SU-DHL-6 (cell line): ENCODE data around the gene CCDC88A.
A peak's percentile ranks its signal among the peaks of the same experiment; 100 is the strongest.

Source experiments
- H2AFZ ChIP-seq: fragments of 200-600 bp; sonication (generic); 2 replicates; pipeline ENCODE4 v1.6.1; 2014; ENCODE audit warnings: low read depth, mild to moderate bottlenecking, moderate library complexity, mixed read lengths, antibody characterized with exemption, low read length; ENCODE audit not compliant: severe bottlenecking
- H3F3A ChIP-seq: fragments of 200-600 bp; shearing (Covaris generic); 2 replicates; pipeline ENCODE4 v1.6.0; 2016; ENCODE audit warnings: antibody characterized with exemption, mild to moderate bottlenecking; ENCODE audit not compliant: insufficient read depth
- H3K27ac ChIP-seq: fragments of 200-600 bp; sonication (generic); 2 replicates; pipeline ENCODE4 v1.5.1; 2016; ENCODE audit warnings: low read depth, mild to moderate bottlenecking, low read length, moderate library complexity, mixed read lengths
- H3K27me3 ChIP-seq: fragments of 200-600 bp; sonication (generic), shearing (Covaris generic); 2 replicates; pipeline ENCODE4 v1.6.0; 2014; ENCODE audit warnings: mild to moderate bottlenecking, low read length
- H3K36me3 ChIP-seq: fragments of 200-600 bp; sonication (generic); 2 replicates; pipeline ENCODE4 v1.6.1; 2014; ENCODE audit warnings: mild to moderate bottlenecking, low read length, mixed read lengths
- H3K4me2 ChIP-seq: fragments of 300-600, 200-600 bp; shearing (Covaris generic), sonication (generic); 2 replicates; pipeline ENCODE4 v1.6.0; 2014; ENCODE audit warnings: low read length, low read depth, mild to moderate bottlenecking; ENCODE audit not compliant: poor library complexity, severe bottlenecking
- H3K4me3 ChIP-seq: fragments of 200-600 bp; sonication (generic); 2 replicates; pipeline ENCODE4 v1.5.1; 2014; ENCODE audit warnings: antibody characterized with exemption, low read length, mild to moderate bottlenecking, mixed read lengths; ENCODE audit not compliant: insufficient read depth, poor library complexity, severe bottlenecking
- H3K79me2 ChIP-seq: fragments of 200-600 bp; sonication (generic); 2 replicates; pipeline ENCODE4 v1.6.1; 2014; ENCODE audit warnings: mild to moderate bottlenecking, low read length, moderate library complexity; ENCODE audit not compliant: insufficient read depth
- H3K9ac ChIP-seq: fragments of 200-600 bp; sonication (generic); 2 replicates; pipeline ENCODE4 v1.7.0; 2014; ENCODE audit warnings: mild to moderate bottlenecking, low read length
- H3K9me2 ChIP-seq: fragments of 200-600 bp; sonication (generic); replicated peaks from 2 replicates; pipeline ENCODE4 v1.6.1; 2014; ENCODE audit warnings: low read length; ENCODE audit not compliant: insufficient read depth
- H3K9me3 ChIP-seq: fragments of 200-600 bp; sonication (generic); 2 replicates; pipeline ENCODE4 v1.6.1; 2014; ENCODE audit warnings: low read length, mixed read lengths; ENCODE audit not compliant: insufficient read depth
- H4K20me1 ChIP-seq: fragments of 200-600 bp; sonication (generic); 2 replicates; pipeline ENCODE4 v1.6.1; 2014; ENCODE audit warnings: low read depth, mild to moderate bottlenecking, antibody characterized with exemption, low read length, moderate library complexity, mixed read lengths
- EZH2phosphoT487 ChIP-seq: fragments of 200-600 bp; sonication (generic), shearing (Covaris generic); conservative IDR thresholded peaks from 2 replicates; pipeline ENCODE4 v1.6.1; 2018; ENCODE audit warnings: mild to moderate bottlenecking, antibody characterized with exemption, low read length, moderate library complexity, mixed read lengths
- TF ChIP-seq, protein P1 (sequence below): fragments of 200-600 bp; sonication (generic); IDR thresholded peaks from one replicate; pipeline ENCODE4 v1.5.1; 2017; ENCODE audit warnings: antibody characterized with exemption, mild to moderate bottlenecking, low read length, moderate library complexity; ENCODE audit not compliant: insufficient read depth, poor library complexity, severe bottlenecking

CCDC88A gene

DNA sequence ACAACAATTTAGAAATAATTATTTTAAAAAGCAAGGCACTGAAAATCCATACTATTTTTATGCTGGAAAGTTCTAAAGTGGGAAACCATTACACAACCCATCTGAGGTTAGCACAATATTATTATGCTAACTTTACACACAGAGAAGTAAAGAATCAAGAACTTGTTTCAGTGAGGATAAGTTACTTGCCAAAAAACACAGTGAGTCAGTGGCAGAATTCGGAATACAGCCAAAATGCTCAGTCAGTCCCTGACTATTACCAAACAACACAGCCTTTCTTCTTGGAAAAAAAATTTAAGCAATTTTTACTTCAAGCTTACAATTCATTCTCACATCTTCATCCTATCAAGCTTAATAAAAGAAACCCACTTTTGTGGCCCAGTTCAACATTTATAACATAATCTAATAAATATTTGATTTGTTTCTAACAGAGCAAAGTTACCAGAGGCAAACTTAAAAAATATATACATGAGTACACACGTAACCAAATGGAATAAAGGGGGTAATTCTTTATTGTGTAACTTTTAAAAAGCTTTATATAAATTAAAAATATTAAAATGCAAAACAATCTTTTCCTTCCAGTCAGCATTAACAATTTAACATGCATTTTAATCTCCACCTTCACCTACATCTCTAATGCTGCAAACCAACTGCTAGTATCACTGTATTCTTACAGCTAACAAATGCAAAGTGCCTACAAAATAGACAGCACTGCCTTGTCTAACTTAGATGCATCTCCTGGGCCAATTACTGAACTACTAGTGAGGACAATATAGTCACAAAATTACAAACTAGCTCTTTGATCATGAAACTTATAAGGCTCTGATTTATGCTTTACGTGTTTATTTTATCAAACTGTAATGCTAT lies 55.2 kb downstream of the CCDC88A start:
- Histone ChIP-seq H2AFZ (no peak overlapping the region), H3K27ac (no peak overlapping the region), H3K9ac (no peak overlapping the region), H3K36me3 (peaks cover 13% of the 10 kb centered on the region; the same call in 1 of the 2 replicates), H3K4me2 (no peak overlapping the region), H3F3A (peaks cover 12% of the 10 kb centered on the region; the same call in 1 of the 2 replicates), H3K79me2 (no peaks in the 10 kb centered on the region), H3K9me3 (no peaks in the 10 kb centered on the region), H3K4me3 (no peak overlapping the region), H4K20me1 (no peaks in the 10 kb centered on the region), H3K27me3 (no peaks in the 10 kb centered on the region), H3K9me2 (no peaks in the 10 kb centered on the region)
- no peak for TF ChIP-seq EZH2phosphoT487
- TF ChIP-seq, protein P1, sequence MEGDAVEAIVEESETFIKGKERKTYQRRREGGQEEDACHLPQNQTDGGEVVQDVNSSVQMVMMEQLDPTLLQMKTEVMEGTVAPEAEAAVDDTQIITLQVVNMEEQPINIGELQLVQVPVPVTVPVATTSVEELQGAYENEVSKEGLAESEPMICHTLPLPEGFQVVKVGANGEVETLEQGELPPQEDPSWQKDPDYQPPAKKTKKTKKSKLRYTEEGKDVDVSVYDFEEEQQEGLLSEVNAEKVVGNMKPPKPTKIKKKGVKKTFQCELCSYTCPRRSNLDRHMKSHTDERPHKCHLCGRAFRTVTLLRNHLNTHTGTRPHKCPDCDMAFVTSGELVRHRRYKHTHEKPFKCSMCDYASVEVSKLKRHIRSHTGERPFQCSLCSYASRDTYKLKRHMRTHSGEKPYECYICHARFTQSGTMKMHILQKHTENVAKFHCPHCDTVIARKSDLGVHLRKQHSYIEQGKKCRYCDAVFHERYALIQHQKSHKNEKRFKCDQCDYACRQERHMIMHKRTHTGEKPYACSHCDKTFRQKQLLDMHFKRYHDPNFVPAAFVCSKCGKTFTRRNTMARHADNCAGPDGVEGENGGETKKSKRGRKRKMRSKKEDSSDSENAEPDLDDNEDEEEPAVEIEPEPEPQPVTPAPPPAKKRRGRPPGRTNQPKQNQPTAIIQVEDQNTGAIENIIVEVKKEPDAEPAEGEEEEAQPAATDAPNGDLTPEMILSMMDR, result no peak

DNA sequence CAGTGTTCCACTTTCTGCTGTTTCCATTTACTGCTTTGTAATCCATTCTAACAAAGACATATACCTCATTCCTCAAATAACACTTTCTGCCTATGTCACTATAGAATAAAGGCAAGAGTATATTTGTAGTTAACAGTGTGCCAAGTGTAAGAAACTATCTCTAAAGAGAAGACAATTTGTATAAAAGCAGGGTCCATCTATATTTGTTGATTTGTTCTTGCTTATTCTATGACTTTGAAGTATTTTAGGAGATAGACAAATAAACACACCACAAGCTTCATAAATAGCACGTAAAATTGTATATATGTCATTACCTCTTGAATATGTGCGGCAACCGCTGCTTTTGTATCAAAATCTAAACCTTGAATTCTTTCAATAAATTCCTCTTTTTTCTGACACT lies 56.0 kb downstream of the CCDC88A start:
- Histone ChIP-seq H3K9me3 (no peaks in the 10 kb centered on the region), H3K9me2 (no peaks in the 10 kb centered on the region), H3K4me2 (no peak overlapping the region), H3K36me3 (peaks cover 16% of the 10 kb centered on the region; the same call in 1 of the 2 replicates), H3K27ac (no peak overlapping the region), H3K9ac (no peak overlapping the region), H3K27me3 (no peaks in the 10 kb centered on the region), H3K79me2 (no peaks in the 10 kb centered on the region), H4K20me1 (no peaks in the 10 kb centered on the region), H3F3A (peaks cover 12% of the 10 kb centered on the region; the same call in 1 of the 2 replicates), H3K4me3 (no peak overlapping the region), H2AFZ (no peak overlapping the region)
- TF ChIP-seq, protein P1, result no peak
- TF ChIP-seq EZH2phosphoT487, result no peak

DNA sequence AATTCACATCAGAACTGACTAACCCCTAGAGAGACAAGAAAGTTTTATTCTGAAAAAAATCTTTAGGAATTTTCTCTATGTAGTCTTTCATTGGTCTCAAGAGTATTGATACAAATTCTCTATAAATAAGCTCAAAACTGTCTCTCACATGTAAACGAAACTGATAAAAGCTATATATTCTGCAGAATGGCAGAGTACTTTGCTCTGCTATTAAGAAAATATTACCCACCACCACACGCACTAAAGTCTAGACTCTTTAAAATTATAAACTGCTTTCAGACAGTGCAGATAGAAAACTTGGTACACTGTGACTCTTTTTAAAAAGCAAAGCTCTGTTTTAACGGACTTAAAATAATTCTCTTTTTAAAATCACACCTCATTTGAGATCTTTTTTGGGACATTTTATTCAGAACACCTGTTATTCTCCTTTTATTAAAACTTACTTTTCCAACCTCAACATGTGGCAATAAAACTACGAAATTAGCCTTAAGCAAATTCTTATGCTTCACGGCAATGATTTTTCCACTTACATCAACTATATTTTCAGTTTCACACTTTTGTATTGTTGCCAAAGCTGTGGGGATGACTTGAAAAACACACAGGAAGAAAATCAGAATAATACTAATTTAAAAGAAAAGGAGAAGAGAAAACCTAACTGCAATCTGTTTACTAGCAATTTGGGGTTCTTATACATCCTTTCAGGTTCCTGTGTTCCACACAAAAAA lies 58.0 kb downstream of the CCDC88A start:
- Histone ChIP-seq H3F3A (peaks cover 12% of the 10 kb centered on the region; the same call in 1 of the 2 replicates), H3K4me3 (no peak overlapping the region), H3K79me2 (no peaks in the 10 kb centered on the region), H3K27ac (peak overlapping the region; percentile 52), H4K20me1 (no peaks in the 10 kb centered on the region), H3K27me3 (no peaks in the 10 kb centered on the region), H3K9me3 (no peaks in the 10 kb centered on the region), H3K9ac (0 out of 2 replicates have a peak overlapping the region, but pooled peaks have one; percentile 11), H3K9me2 (no peaks in the 10 kb centered on the region), H2AFZ (no peak overlapping the region), H3K36me3 (peaks cover 16% of the 10 kb centered on the region; the same call in 1 of the 2 replicates), H3K4me2 (peak overlapping the region; percentile 42)
- TF ChIP-seq EZH2phosphoT487, result no peak
- TF ChIP-seq, protein P1, result no peak
